ENCODE measurements around the gene FOXJ3. TPM values are rescaled to one million over a fixed set of nuclear protein-coding genes. Genes with fewer than 3 reads are reported as not detected.

The FOXJ3 gene
- polyA plus RNA-seq, 1 of the 3 experiments (the other 2 are of a cell fraction) = 16.0 TPM

GRCh38 chr1:42280821-42281220 is 54.2 kb downstream of the FOXJ3 start:
- H3F3A ChIP-seq (replicated peaks; ENCODE audit: insufficient read depth) = peaks cover 4% of the 10 kb centered on the region
- H3K27ac ChIP-seq (ENCODE audit: low read depth in 2 of 2, low read length in 1 of 2) = no peak overlapping the region
- no peaks in the 10 kb centered on the region for H3K9me2 ChIP-seq
- CTCF ChIA-PET = interaction anchor here (0.9 kb wide), 2 partner anchors 11 to 15 kb away, joined by 3 read pairs; no protein-coding TSS in a partner anchor
- H3K27me3 ChIP-seq (ENCODE audit: insufficient read depth) = no peaks in the 10 kb centered on the region
- no peak overlapping the region for H3K4me3 ChIP-seq (ENCODE audit: low read depth in 2 of 2, low read length in 1 of 2)
- no peak for TF ChIP-seq TEAD4 (IDR thresholded peaks at IDR 0.05; ENCODE audit: borderline replicate concordance, insufficient read depth)
- TF ChIP-seq NFIC (IDR thresholded peaks at IDR 0.05; ENCODE audit: borderline replicate concordance) = no peak
- peaks cover 47% of the 10 kb centered on the region for H4K20me1 ChIP-seq (ENCODE audit: insufficient read depth)
- H3K4me2 ChIP-seq = no peak overlapping the region
- peaks cover 0 to 14% of the 10 kb centered on the region in 2 experiments for H3K36me3 ChIP-seq (replicated peaks in 1 of 2; ENCODE audit: control insufficient read depth in 1 of 2, insufficient read depth in 2 of 2, low read length in 1 of 2)
- 96% methylated on average over 1 of the region's 1 CpG for WGBS (ENCODE audit: low lambda C conversion rate)
- peaks cover 86% of the 10 kb centered on the region for H3K79me2 ChIP-seq (ENCODE audit: insufficient read depth)
- no peak overlapping the region for H3K9ac ChIP-seq
- no peak for DNase-seq
- POLR2A ChIA-PET = no interaction called here
- H3K9me3 ChIP-seq = no peaks in the 10 kb centered on the region
- H3K4me1 ChIP-seq (ENCODE audit: control insufficient read depth in 1 of 2, insufficient read depth in 2 of 2, low read depth in 1 of 2, low read length in 1 of 2) = 0 out of 4 replicates have a peak, but pooled peaks cover 0 to 14% of the 10 kb centered on the region in 2 experiments
- no peak overlapping the region for H2AFZ ChIP-seq (ENCODE audit: low read depth)

- peaks cover 41% of the 10 kb centered on the region for H4K20me1 ChIP-seq (ENCODE audit: insufficient read depth)
- WGBS (ENCODE audit: low lambda C conversion rate) = 89% methylated on average over 2 of the region's 2 CpGs
- 0 out of 4 replicates have a peak, but pooled peaks cover 0 to 14% of the 10 kb centered on the region in 2 experiments for H3K4me1 ChIP-seq (ENCODE audit: control insufficient read depth in 1 of 2, insufficient read depth in 2 of 2, low read depth in 1 of 2, low read length in 1 of 2)
- TF ChIP-seq EZH2phosphoT487 (IDR thresholded peaks at IDR 0.05; ENCODE audit: borderline replicate concordance, low read depth) = no peak
- no peak for TF ChIP-seq SIN3A (IDR thresholded peaks at IDR 0.05; ENCODE audit: borderline replicate concordance, low read depth, low read length)
- TF ChIP-seq TAF1 (IDR thresholded peaks at IDR 0.05; ENCODE audit: borderline replicate concordance, low read depth, low read length) = no peak
- TF ChIP-seq EP300 (IDR thresholded peaks at IDR 0.05; ENCODE audit: borderline replicate concordance in 1 of 2, low read depth in 1 of 2, low read length in 1 of 2) = no peak
- no peak for TF ChIP-seq MEF2A (IDR thresholded peaks at IDR 0.05; ENCODE audit: borderline replicate concordance, low read depth)
- TF ChIP-seq GATA2 (CRISPR knock-in tag; IDR thresholded peaks at IDR 0.05) = no peak
- no peak for TF ChIP-seq ZBTB33 (IDR thresholded peaks at IDR 0.05; ENCODE audit: borderline replicate concordance, low read depth)
- TF ChIP-seq YY1 (IDR thresholded peaks at IDR 0.05; ENCODE audit: low read depth) = no peak
- H3K9me2 ChIP-seq = no peaks in the 10 kb centered on the region
- POLR2A ChIA-PET = no interaction called here
- H3K36me3 ChIP-seq (replicated peaks in 1 of 2; ENCODE audit: control insufficient read depth in 1 of 2, insufficient read depth in 2 of 2, low read length in 1 of 2) = peaks cover 0 to 25% of the 10 kb centered on the region in 2 experiments
- H2AFZ ChIP-seq (ENCODE audit: low read depth) = no peak overlapping the region
- CTCF ChIA-PET = no interaction called here
- no peak for DNase-seq
- peaks cover 86% of the 10 kb centered on the region for H3K79me2 ChIP-seq (ENCODE audit: insufficient read depth)
- no peaks in the 10 kb centered on the region for H3K9me3 ChIP-seq
- no peak overlapping the region for H3K27ac ChIP-seq (ENCODE audit: low read depth in 2 of 2, low read length in 1 of 2)
- H3F3A ChIP-seq (replicated peaks; ENCODE audit: insufficient read depth) = peaks cover 4% of the 10 kb centered on the region
- H3K4me3 ChIP-seq (ENCODE audit: low read depth in 2 of 2, low read length in 1 of 2) = no peak overlapping the region
- H3K27me3 ChIP-seq (ENCODE audit: insufficient read depth) = no peaks in the 10 kb centered on the region
- no peak overlapping the region for H3K9ac ChIP-seq
- H3K4me2 ChIP-seq = no peak overlapping the region
These were observed 56.0 kb downstream of the FOXJ3 start for GRCh38 chr1:42279055-42279454.
